Measurements from ENCODE around the gene MTHFD2. TPM values are rescaled to one million over a fixed set of nuclear protein-coding genes. Genes with fewer than 3 reads are reported as not detected.

Gene MTHFD2
- polyA plus RNA-seq, 1 of the 3 experiments (the other 2 are of a cell fraction): 68.6 TPM

GRCh38 chr2:74216642-74217041 is 18.2 kb downstream of the MTHFD2 start:
- no peaks in the 10 kb centered on the region for H3K4me1 ChIP-seq (ENCODE audit: control insufficient read depth in 1 of 2, insufficient read depth in 2 of 2, low read depth in 1 of 2, low read length in 1 of 2)
- H3K4me3 ChIP-seq (ENCODE audit: low read depth in 2 of 2, low read length in 1 of 2): no peak overlapping the region
- no peak for DNase-seq
- no peak for TF ChIP-seq REST (IDR thresholded peaks at IDR 0.05; ENCODE audit: low read depth, low read length)
- no peak for TF ChIP-seq FOXM1 (IDR thresholded peaks at IDR 0.05; ENCODE audit: low read depth)
- no peak for TF ChIP-seq MEF2A (IDR thresholded peaks at IDR 0.05; ENCODE audit: borderline replicate concordance, low read depth)
- no peak for TF ChIP-seq RAD21 (IDR thresholded peaks at IDR 0.05; ENCODE audit: low read length)
- no peak for TF ChIP-seq CTCF (IDR thresholded peaks at IDR 0.05)
- no peak for TF ChIP-seq IRF3 (IDR thresholded peaks at IDR 0.05; ENCODE audit: low read depth, low read length)
- no peak for TF ChIP-seq RCOR1 (IDR thresholded peaks at IDR 0.05; ENCODE audit: low read length)
- TF ChIP-seq TAF1 (IDR thresholded peaks at IDR 0.05; ENCODE audit: borderline replicate concordance, low read depth, low read length): no peak
- no peak for TF ChIP-seq NRF1 (IDR thresholded peaks at IDR 0.05; ENCODE audit: low read depth, low read length)
- TF ChIP-seq YY1 (IDR thresholded peaks at IDR 0.05; ENCODE audit: low read depth): no peak
- no peak for TF ChIP-seq USF1 (IDR thresholded peaks at IDR 0.05; ENCODE audit: borderline replicate concordance, low read depth)
- no peak for TF ChIP-seq RXRA (IDR thresholded peaks at IDR 0.05; ENCODE audit: borderline replicate concordance, low read depth)
- no peak for TF ChIP-seq JUND (IDR thresholded peaks at IDR 0.05)
- TF ChIP-seq PBX3 (IDR thresholded peaks at IDR 0.05): no peak
- H3K9me2 ChIP-seq: no peaks in the 10 kb centered on the region
- H3K27me3 ChIP-seq (ENCODE audit: insufficient read depth): no peaks in the 10 kb centered on the region
- ChIA-PET POLR2A (interaction anchor here (1.0 kb wide), 1 partner anchor 18 kb away, joined by 3 read pairs; no protein-coding TSS in a partner anchor), CTCF (interaction anchor here (1.0 kb wide), 1 partner anchor 61 kb away, joined by 4 read pairs; no protein-coding TSS in a partner anchor)
- H3K79me2 ChIP-seq (ENCODE audit: insufficient read depth): 0 out of 2 replicates have a peak, but pooled peaks cover 6% of the 10 kb centered on the region
- H3K36me3 ChIP-seq (replicated peaks in 1 of 2; ENCODE audit: control insufficient read depth in 1 of 2, insufficient read depth in 2 of 2, low read length in 1 of 2): peaks cover 35 to 61% of the 10 kb centered on the region in 2 experiments
- no peak overlapping the region for H2AFZ ChIP-seq (ENCODE audit: low read depth)
- H3K27ac ChIP-seq (ENCODE audit: low read depth in 2 of 2, low read length in 1 of 2): no peak overlapping the region
- no peak overlapping the region for H3K9ac ChIP-seq
- 0 out of 2 replicates have a peak, but pooled peaks cover 3% of the 10 kb centered on the region for H4K20me1 ChIP-seq (ENCODE audit: insufficient read depth)
- H3K4me2 ChIP-seq: no peak overlapping the region
- WGBS (ENCODE audit: low lambda C conversion rate): 92% methylated on average over 2 of the region's 2 CpGs
- H3K9me3 ChIP-seq: no peaks in the 10 kb centered on the region
- no peaks in the 10 kb centered on the region for H3F3A ChIP-seq (replicated peaks; ENCODE audit: insufficient read depth)
